A549 (cell line): Measurements from ENCODE around the gene CERS6. TPM values are rescaled to one million over a fixed set of nuclear protein-coding genes. Genes with fewer than 3 reads are reported as not detected.

ENCODE experiments used
- ATAC-seq, 2 experiments: fragments of 200-7000 bp in 1 of 2; fragments of >200 bp in 1 of 2; cut with Nextera tagmentation in 1 of 2; cut with Tn5 transposase in 1 of 2; 3 replicates each; pipeline versions ENCODE4 v1.8.0 to v1.9.1; 2018 to 2020; ENCODE audit warnings: mild to moderate bottlenecking in 1 of 2, moderate library complexity in 1 of 2
- CTCF ChIA-PET: fragments of 300-600 bp; sonication (Branson Sonifier 250); formaldehyde crosslinking; extraction: SDS; loops from one replicate; lab custom pipeline; 2021; ENCODE audit warnings: antibody characterized with exemption, inconsistent platforms; lab: Yijun Ruan, JAX
- POLR2A ChIA-PET: fragments of 350-600 bp; formaldehyde crosslinking; extraction: SDS; loops from one replicate; lab custom pipeline; 2021; ENCODE audit warnings: antibody characterized with exemption, inconsistent platforms; lab: Yijun Ruan, JAX
- DNase-seq, 2 experiments: peaks; one replicate each; pipeline versions ENCODE4 v3.0.0 to v3.0.0-alpha.2; 2011 to 2016; ENCODE audit warnings: low read depth in 1 of 2, low spot score in 1 of 2
- FAIRE-seq: peaks from 2 replicates; lab custom pipeline; 2011; peaks lifted over from hg19 to GRCh38; lab: Jason Lieb, UNC
- H3K27ac ChIP-seq, 2 experiments: fragments of >200 bp; sonication (Bioruptor Twin); formaldehyde crosslinking; 3 replicates each; pipeline ENCODE4 v1.5.1; 2016 to 2017
- H3K4me1 ChIP-seq: fragments of >200 bp; sonication (Bioruptor Twin); formaldehyde crosslinking; 3 replicates; pipeline ENCODE4 v1.6.1; 2016
- H3K4me2 ChIP-seq: fragments of >200 bp; sonication (Bioruptor Twin); formaldehyde crosslinking; 3 replicates; pipeline ENCODE4 v1.6.1; 2016
- H3K4me3 ChIP-seq: fragments of >200 bp; sonication (Bioruptor Twin); formaldehyde crosslinking; 3 replicates; pipeline ENCODE4 v1.5.1; 2016
- H3K9me3 ChIP-seq: fragments of >200 bp; sonication (Bioruptor Twin); formaldehyde crosslinking; 3 replicates; pipeline ENCODE4 v1.6.1; 2016
- CBX2 ChIP-seq: fragments of 200-600 bp; sonication (generic); IDR thresholded peaks from 2 replicates; pipeline ENCODE4 v1.6.1; 2016; ENCODE audit warnings: low read depth, mild to moderate bottlenecking, borderline replicate concordance
- CBX8 ChIP-seq: fragments of 200-600 bp; sonication (generic); IDR thresholded peaks from 2 replicates; pipeline ENCODE4 v1.6.1; 2016
- CTCF ChIP-seq: fragments of >200 bp; sonication (Bioruptor Twin); formaldehyde crosslinking; IDR thresholded peaks from 3 replicates; pipeline ENCODE4 v1.5.1; 2016
- EHMT2 ChIP-seq: fragments of 200-600 bp; sonication (generic); IDR thresholded peaks from 2 replicates; pipeline ENCODE4 v1.6.1; 2016; ENCODE audit warnings: antibody characterized with exemption, low read depth, mild to moderate bottlenecking, moderate library complexity
- EP300 ChIP-seq, 2 experiments: fragments of >200 bp; sonication (Bioruptor Twin); formaldehyde crosslinking; IDR thresholded peaks; 2 replicates in 1 of 2; 3 replicates in 1 of 2; pipeline ENCODE4 v1.6.1; 2016 to 2017
- FOXS1 ChIP-seq: fragments of 250-450 bp; sonication (Bioruptor Pico); IDR thresholded peaks from 2 replicates; pipeline ENCODE4 v1.5.0; 2020; ENCODE audit warnings: mild to moderate bottlenecking, moderate library complexity
- GATA3 ChIP-seq: IDR thresholded peaks from 2 replicates; pipeline ENCODE4 v1.6.1; 2012; ENCODE audit warnings: borderline replicate concordance
- HOXB13 ChIP-seq: fragments of 250-450 bp; sonication (Bioruptor Pico); IDR thresholded peaks from 2 replicates; pipeline ENCODE4 v1.5.0; 2020; ENCODE audit warnings: low read depth, mild to moderate bottlenecking, moderate library complexity
- JUN ChIP-seq, 2 experiments: fragments of >200 bp; sonication (Bioruptor Twin); formaldehyde crosslinking; IDR thresholded peaks; 2 replicates in 1 of 2; 3 replicates in 1 of 2; pipeline ENCODE4 v1.6.1; 2016 to 2017
- MAFK ChIP-seq: fragments of 450-650 bp; IDR thresholded peaks from 2 replicates; pipeline ENCODE4 v1.6.1; 2014; ENCODE audit not compliant: partially characterized antibody
- MAX ChIP-seq: IDR thresholded peaks from 2 replicates; pipeline ENCODE4 v1.6.1; 2012
- MYC ChIP-seq: IDR thresholded peaks from 2 replicates; pipeline ENCODE4 v1.6.1; 2012; ENCODE audit warnings: mild to moderate bottlenecking, inconsistent platforms, low read length, improper control_type of control experiment, borderline replicate concordance
- NPAS2 ChIP-seq: fragments of 250-450 bp; sonication (Bioruptor Pico); IDR thresholded peaks from 2 replicates; pipeline ENCODE4 v1.8.0; 2022; ENCODE audit warnings: mild to moderate bottlenecking, moderate library complexity, borderline replicate concordance
- PHF8 ChIP-seq: fragments of 200-600 bp; sonication (generic); IDR thresholded peaks from 2 replicates; pipeline ENCODE4 v1.6.1; 2016; ENCODE audit warnings: low read depth, mild to moderate bottlenecking, antibody characterized with exemption, moderate library complexity, borderline replicate concordance
- RCOR1 ChIP-seq: fragments of 150-350 bp; IDR thresholded peaks from 2 replicates; pipeline ENCODE4 v1.6.1; 2014; ENCODE audit warnings: antibody characterized with exemption, low read length, low read depth
- RNF2 ChIP-seq: fragments of 200-600 bp; sonication (generic); IDR thresholded peaks from 2 replicates; pipeline ENCODE4 v1.6.1; 2016; ENCODE audit warnings: low read depth, mild to moderate bottlenecking, antibody characterized with exemption, moderate library complexity, borderline replicate concordance
- TFCP2L1 ChIP-seq: fragments of 250-450 bp; sonication (Bioruptor Pico); IDR thresholded peaks from 2 replicates; pipeline ENCODE4 v1.5.0; 2021; ENCODE audit warnings: mild to moderate bottlenecking
- TP53 ChIP-seq: fragments of 250-450 bp; sonication (Bioruptor Pico); IDR thresholded peaks from 2 replicates; pipeline ENCODE4 v1.5.0; 2021; ENCODE audit warnings: mild to moderate bottlenecking, moderate library complexity
- ZC3H11A ChIP-seq: fragments of 450-650 bp; IDR thresholded peaks from 2 replicates; pipeline ENCODE4 v1.6.1; 2014; ENCODE audit warnings: antibody characterized with exemption, mild to moderate bottlenecking
- WGBS: methylation state at CpG from one replicate; pipeline ENCODE4 v1.1.6; 2017; ENCODE audit errors: missing lambda C conversion rate; 5-methylcytosine and 5-hydroxymethylcytosine counted together
- polyA plus RNA-seq, 4 experiments: library from polyadenylated mRNA; depleted of rRNA in 3 of 4; stranded (reverse); fragments of >200 nt; fragmentation: RNase III in 1 of 4; extraction: RNeasy Plus Mini Kit Qiagen cat#74134 plus additional on column Dnase treatment in 1 of 4; gene quantifications; 2 replicates in 3 of 4; 3 replicates in 1 of 4; pipeline ENCODE4 v1.2.3, GENCODE V29; 2011 to 2017
- TF ChIP-seq, protein P1 (sequence below): fragments of 250-450 bp; sonication (Bioruptor Pico); IDR thresholded peaks from 2 replicates; pipeline ENCODE4 v1.5.0; 2021; ENCODE audit warnings: mild to moderate bottlenecking, moderate library complexity, borderline replicate concordance
- TF ChIP-seq, protein P2 (sequence below): IDR thresholded peaks from 2 replicates; pipeline ENCODE4 v1.6.1; 2012; ENCODE audit warnings: low read depth, borderline replicate concordance
- TF ChIP-seq, protein P3 (sequence below): fragments of 250-450 bp; sonication (Bioruptor Pico); IDR thresholded peaks from 2 replicates; pipeline ENCODE4 v1.5.0; 2020; ENCODE audit warnings: low read depth, mild to moderate bottlenecking, moderate library complexity
- TF ChIP-seq, protein P4 (sequence below): fragments of 450-650 bp; IDR thresholded peaks from 2 replicates; pipeline ENCODE4 v1.6.1; 2014; ENCODE audit warnings: antibody characterized with exemption
- TF ChIP-seq, protein P5 (sequence below): IDR thresholded peaks from 2 replicates; pipeline ENCODE4 v1.6.1; 2012

CERS6 gene
- polyA plus RNA-seq, 2 of the 4 experiments (the other 2 are of a cell fraction) = 12.0 to 16.9 TPM

- no peak for TF ChIP-seq MYC
- TF ChIP-seq, protein P1, sequence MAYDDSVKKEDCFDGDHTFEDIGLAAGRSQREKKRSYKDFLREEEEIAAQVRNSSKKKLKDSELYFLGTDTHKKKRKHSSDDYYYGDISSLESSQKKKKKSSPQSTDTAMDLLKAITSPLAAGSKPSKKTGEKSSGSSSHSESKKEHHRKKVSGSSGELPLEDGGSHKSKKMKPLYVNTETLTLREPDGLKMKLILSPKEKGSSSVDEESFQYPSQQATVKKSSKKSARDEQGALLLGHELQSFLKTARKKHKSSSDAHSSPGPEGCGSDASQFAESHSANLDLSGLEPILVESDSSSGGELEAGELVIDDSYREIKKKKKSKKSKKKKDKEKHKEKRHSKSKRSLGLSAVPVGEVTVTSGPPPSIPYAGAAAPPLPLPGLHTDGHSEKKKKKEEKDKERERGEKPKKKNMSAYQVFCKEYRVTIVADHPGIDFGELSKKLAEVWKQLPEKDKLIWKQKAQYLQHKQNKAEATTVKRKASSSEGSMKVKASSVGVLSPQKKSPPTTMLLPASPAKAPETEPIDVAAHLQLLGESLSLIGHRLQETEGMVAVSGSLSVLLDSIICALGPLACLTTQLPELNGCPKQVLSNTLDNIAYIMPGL = no peak
- TF ChIP-seq NPAS2 = no peak
- no peak for TF ChIP-seq RNF2
- TF ChIP-seq, all 56 proteins: peak for 0
Measured at GRCh38 chr2:168566974-168567665, 111.0 kb downstream of the CERS6 start (continued).

- no peak overlapping the region for H3K4me2 ChIP-seq
- H3K4me3 ChIP-seq = no peak overlapping the region
- FAIRE-seq = no peak
- H3K9me3 ChIP-seq = no peaks in the 10 kb centered on the region
- WGBS = 88% methylated on average over 4 of the region's 4 CpGs
- no peak for TF ChIP-seq CBX2
- TF ChIP-seq, protein P1 = no peak
- no peak for TF ChIP-seq RCOR1
- TF ChIP-seq PHF8 = no peak
- TF ChIP-seq, protein P2, sequence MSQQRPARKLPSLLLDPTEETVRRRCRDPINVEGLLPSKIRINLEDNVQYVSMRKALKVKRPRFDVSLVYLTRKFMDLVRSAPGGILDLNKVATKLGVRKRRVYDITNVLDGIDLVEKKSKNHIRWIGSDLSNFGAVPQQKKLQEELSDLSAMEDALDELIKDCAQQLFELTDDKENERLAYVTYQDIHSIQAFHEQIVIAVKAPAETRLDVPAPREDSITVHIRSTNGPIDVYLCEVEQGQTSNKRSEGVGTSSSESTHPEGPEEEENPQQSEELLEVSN = no peak
- no peak for TF ChIP-seq CBX8
- TF ChIP-seq EP300 (IDR thresholded peaks at IDR 0.05) = no peak
- TF ChIP-seq, protein P3, sequence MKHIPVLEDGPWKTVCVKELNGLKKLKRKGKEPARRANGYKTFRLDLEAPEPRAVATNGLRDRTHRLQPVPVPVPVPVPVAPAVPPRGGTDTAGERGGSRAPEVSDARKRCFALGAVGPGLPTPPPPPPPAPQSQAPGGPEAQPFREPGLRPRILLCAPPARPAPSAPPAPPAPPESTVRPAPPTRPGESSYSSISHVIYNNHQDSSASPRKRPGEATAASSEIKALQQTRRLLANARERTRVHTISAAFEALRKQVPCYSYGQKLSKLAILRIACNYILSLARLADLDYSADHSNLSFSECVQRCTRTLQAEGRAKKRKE (CRISPR knock-in tag) = no peak
- TF ChIP-seq, protein P4, sequence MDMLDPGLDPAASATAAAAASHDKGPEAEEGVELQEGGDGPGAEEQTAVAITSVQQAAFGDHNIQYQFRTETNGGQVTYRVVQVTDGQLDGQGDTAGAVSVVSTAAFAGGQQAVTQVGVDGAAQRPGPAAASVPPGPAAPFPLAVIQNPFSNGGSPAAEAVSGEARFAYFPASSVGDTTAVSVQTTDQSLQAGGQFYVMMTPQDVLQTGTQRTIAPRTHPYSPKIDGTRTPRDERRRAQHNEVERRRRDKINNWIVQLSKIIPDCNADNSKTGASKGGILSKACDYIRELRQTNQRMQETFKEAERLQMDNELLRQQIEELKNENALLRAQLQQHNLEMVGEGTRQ = no peak
- TF ChIP-seq GATA3 = no peak
- DNase-seq = no peak
- H3K4me1 ChIP-seq = peaks cover 5% of the 10 kb centered on the region; the same call in 1 of the 3 replicates
- POLR2A ChIA-PET = no interaction called here
- H3K27ac ChIP-seq = no peak overlapping the region
- ATAC-seq = no peak
- CTCF ChIA-PET = no interaction called here
Measured at GRCh38 chr2:168567836-168568235, 111.8 kb downstream of the CERS6 start.

DNA sequence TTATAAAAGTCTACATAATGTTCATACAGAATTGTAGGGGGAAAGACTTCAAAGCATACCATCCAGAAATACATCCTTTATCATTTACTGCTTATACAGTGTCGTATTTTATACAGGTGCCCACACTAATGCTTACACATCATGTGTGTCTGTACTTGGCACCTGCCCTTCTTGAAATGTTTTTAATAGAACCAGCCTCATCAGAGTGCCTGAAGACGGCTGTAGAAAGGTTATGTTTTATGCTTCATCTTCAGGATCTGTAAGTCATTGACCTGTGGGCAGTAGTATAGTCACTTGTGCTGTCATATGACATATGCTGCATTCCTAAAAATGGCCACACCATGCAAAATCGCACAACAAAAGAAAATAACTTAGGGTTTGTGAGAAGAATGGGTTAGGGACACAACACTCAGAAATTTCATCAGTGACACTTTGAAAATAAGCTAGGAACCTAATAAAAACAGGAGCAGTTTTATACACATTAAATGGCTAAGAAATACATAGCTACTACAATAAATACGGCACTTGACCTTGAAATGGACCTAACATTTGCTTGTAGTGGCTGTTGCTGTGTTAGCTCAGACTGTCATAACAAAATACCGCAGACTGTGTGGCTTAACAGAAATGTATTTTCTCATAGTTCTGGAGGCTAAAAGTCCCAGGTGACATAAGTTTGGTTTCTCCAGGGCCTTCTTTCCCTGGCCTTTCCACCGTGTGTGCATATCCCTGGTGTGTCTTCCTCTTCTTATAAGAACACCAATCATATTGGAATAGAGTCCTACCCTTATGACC lies 112.6 kb downstream of the CERS6 start:
- H3K4me3 ChIP-seq = no peak overlapping the region
- TF ChIP-seq MAFK = no peak
- no peak for TF ChIP-seq TFCP2L1 (CRISPR knock-in tag)
- TF ChIP-seq NPAS2 = no peak
- no peak for TF ChIP-seq ZC3H11A
- TF ChIP-seq, protein P5, sequence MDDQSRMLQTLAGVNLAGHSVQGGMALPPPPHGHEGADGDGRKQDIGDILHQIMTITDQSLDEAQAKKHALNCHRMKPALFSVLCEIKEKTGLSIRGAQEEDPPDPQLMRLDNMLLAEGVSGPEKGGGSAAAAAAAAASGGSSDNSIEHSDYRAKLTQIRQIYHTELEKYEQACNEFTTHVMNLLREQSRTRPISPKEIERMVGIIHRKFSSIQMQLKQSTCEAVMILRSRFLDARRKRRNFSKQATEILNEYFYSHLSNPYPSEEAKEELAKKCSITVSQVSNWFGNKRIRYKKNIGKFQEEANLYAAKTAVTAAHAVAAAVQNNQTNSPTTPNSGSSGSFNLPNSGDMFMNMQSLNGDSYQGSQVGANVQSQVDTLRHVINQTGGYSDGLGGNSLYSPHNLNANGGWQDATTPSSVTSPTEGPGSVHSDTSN = no peak
- no peak for TF ChIP-seq FOXS1 (CRISPR knock-in tag)
- no peak for TF ChIP-seq TP53 (CRISPR knock-in tag)
- TF ChIP-seq CTCF = no peak
- TF ChIP-seq CBX2 = no peak
- no peak for TF ChIP-seq HOXB13 (CRISPR knock-in tag)
- TF ChIP-seq JUN (IDR thresholded peaks at IDR 0.05) = no peak
- no peak for TF ChIP-seq EHMT2
- TF ChIP-seq MAX = no peak
- ATAC-seq = no peak
- no peak for DNase-seq
- ChIA-PET CTCF (no interaction called here), POLR2A (no interaction called here)
- no peaks in the 10 kb centered on the region for H3K9me3 ChIP-seq
- FAIRE-seq = no peak
- WGBS = 92% methylated on average over 6 of the region's 6 CpGs
- no peak overlapping the region for H3K27ac ChIP-seq
- peaks cover 5% of the 10 kb centered on the region; the same call in 1 of the 3 replicates for H3K4me1 ChIP-seq
- H3K4me2 ChIP-seq = no peak overlapping the region
